Measurements from ENCODE around the gene TFPI.
"Not testable (repeated sequence)": the region's sequence is repeated elsewhere in the genome, so short reads cannot be mapped to it uniquely, and the experiment has no call there.

Gene TFPI

DNA sequence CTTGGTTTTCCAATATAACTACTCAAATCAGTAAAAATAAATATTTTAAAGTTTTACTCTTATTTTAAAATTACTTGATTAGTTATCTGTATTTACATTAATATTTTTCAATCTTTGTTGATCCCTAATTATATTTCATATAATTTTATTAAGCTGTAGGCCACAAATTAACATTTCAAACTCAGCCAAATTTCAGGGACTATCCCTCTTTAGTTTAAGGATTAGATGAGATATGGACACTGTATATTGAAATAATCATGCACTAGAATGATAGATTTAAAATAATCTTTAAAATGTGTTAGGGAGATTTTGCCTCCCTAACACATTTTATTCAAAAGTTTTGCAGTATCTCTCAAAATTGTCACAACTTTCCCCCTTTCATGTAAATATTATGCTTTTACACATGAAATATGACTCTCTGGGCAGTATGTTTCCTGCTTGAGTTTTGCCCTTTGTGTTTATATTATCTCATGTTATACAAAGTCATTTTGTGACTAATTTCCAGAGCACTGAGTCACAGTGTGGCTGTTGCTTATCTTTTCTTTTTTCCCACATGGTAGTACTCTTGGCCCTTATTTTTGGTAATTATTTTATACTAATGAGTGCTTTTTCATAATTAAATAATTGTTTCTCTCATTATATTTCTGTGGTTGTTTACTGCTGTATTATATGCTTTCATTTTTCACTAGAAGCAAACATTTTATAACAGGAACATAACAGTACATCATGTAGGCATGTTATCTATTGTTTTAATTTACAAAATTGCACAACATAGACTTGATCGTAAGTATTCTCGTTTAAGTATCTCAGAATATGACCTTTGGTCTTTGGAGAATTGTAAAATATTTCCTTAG is 1.2 kb downstream of the TFPI start:
- DNase-seq (ENCODE audit: low spot score), result no peak

DNA sequence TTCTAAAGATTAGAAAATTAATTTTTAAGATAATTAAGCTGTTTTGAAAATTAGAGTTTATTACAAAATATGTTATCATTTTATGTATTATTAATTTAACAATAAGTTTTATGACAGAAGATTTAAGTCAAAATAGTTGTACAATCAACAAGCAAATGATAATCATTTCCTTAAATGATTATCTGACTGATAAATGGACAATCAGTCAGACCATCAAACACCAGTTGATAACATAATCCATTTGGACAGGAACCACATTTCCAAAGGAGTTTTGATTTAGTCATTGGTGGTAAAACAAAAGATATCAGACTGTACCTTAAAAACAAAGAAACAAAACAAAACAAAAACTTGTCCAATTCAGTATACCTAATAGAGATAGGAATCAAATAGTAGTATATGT is 1.9 kb downstream of the TFPI start:
- DNase-seq (ENCODE audit: low spot score), result no peak

- DNase-seq (ENCODE audit: low spot score), result no peak
Observed at GRCh38 chr2:187550857-187551256, 3.4 kb downstream of the TFPI start.

DNA sequence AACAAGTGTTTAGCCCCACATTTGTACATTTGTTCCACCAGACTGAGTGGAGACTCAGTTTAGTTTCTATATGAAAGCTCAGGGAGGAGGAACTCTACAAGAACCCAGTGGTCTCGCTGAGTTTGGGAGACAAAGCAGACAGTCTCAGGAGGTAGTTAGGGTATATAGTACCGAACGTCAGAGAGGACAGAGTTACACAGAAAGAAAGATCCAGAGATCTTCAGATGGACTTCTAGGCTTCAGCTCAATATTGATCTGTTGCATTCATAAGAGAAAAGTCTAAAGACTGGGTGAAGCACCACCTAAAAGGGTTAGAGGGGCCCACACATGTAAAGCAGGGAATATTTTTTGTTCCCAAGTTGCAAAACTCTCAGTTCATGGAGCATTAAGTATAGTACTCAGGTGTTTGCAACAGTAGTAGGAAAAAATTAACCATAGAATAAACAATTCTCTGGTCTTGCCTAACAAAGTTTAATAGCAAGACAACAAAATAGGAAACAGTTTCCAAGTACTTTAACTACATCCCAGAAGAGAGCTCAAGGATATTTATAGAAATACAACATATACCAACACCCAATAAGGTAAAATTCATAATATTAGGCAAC is 4.2 kb downstream of the TFPI start:
- DNase-seq (ENCODE audit: low spot score), result no peak

DNA sequence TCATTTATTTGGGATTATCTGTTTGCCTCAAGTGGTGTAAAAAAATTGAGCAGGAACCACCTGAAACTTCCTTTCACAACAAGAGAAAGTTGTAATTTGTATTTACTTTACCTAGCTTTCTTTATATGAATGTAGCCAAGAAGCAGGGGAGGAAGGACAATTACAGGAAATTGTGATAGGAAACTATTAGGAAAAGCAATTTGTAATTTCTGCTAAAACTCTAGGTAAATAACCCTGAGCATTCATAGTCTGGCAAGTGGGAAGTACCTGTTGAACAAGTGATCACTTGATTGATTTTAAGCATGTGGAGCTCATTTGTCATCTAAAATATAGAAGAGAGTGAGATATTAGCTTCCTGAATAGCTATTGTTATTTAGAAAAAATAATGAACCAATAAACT is 5.0 kb downstream of the TFPI start:
- DNase-seq (ENCODE audit: low spot score), result no peak

DNA sequence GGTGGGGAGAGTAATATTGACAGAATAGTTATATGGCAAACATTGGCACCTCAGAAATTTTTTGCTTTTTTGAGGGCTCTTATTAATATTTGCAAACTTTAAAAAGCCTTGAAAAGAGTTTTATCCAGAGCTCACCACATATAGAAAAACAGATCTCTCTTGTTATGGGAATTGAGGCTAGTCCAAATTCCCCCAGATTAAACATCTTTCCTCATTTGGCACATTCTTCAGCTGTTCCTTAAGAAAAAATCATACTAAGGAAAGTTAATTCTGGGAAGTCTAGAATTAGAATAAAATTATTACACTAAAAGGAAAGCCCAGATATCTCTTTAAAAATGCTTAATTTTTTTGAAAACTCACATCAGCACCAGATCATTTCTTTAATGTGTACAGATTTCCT is 5.6 kb downstream of the TFPI start:
- no peak for DNase-seq (ENCODE audit: low spot score)

DNA sequence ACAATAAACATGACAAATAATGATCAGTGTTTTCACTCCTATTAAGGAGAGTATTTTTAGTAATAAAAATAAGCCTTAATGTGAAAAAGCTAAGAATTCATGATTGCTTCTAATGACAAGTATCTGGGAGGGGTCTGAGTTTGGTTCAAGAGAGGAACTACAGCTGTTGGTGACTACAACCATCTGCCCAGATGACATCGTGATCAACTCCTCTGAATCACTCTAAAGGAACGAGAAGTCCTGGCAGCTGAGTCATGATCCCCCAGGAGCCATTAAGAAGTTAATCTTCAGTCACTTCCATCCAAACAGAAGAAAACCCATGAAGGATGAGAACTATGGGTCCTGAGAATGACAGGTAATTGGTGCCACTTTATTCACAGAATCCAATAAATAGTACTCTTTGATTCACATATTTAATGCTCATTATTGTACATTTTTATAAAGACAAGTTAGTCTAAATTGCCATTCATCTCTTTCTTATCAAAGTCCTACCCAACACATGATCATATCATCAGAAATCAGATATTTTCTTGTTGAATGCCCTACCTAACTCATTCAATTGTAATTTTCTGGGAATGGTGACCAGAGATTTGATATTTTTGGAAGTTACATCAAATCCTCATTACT is 6.8 kb downstream of the TFPI start:
- no peak for DNase-seq (ENCODE audit: low spot score)

DNA sequence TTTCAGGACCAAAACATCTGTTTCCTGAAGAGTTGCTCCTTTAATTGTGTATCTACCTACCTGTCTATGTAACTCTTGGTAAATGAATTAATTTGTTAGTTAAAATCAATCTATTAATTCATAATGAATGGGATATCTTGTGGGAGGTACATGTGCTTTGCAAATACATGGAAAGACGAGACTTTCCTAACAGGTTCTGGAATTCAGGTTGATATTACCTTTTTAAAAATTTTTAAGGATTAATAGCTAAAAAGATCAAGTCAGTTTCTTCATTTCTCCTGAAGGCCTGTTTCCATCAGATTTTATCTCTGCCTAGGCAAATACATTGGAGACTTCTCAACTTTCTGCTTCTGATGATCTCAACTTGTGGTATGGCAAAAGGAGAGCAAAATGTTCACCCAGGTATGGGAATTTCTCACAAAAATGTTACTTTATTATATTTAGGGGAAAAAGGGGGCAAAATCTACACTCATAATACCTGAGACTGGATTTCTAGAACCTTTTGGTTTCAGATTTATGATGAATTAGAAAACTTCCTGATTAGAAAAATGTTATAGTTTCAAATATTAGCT is 7.4 kb downstream of the TFPI start:
- no peak for DNase-seq (ENCODE audit: low spot score)

GRCh38 chr2:187545238-187545751 is 8.9 kb downstream of the TFPI start:
- DNase-seq (ENCODE audit: low spot score), result no peak

- DNase-seq (ENCODE audit: low spot score), result no peak
Observed at GRCh38 chr2:187544371-187545080, 9.7 kb downstream of the TFPI start.

- no peak for DNase-seq (ENCODE audit: low spot score)
Observed at GRCh38 chr2:187543488-187543887, 10.7 kb downstream of the TFPI start.

- DNase-seq (ENCODE audit: low spot score), result no peak
Observed at GRCh38 chr2:187542123-187542522, 12.1 kb downstream of the TFPI start.

- no peak for DNase-seq (ENCODE audit: low spot score)
Observed at GRCh38 chr2:187541086-187542085, 12.8 kb downstream of the TFPI start.

DNA sequence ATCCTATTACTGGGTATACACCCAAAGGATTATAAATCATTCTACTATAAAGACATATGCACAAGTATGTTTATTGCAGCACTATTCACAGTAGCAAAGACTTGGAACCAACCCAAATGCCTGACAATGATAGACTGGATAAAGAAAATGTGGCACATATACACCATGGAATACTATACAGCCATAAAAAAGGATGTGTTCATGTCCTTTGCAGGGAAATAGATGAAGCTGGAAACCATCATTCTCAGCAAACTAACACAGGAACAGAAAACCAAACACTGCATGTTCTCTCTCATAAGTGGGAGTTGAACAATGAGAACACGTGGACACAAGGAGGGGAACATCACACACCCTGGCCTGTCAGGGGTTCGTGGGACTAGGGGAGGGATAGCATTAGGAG is 16.0 kb downstream of the TFPI start:
- not testable (repeated sequence) for DNase-seq (ENCODE audit: low spot score)

DNA sequence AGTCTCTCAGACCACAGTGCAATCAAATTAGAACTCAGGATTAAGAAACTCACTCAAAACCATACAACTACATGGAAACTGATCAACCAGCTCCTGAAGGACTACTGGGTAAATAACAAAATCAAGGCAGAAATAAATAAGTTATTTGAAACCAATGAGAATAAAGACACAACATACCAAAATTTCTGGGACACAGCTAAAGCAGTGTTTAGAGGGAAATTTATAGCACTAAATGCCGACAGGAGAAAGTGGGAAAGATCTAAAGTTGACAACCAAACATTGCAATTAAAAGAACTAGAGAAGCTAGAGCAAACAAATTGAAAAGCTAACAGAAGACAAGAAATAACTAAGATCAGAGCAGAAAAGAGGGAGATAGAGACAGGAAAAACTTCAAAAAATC is 18.9 kb downstream of the TFPI start:
- not testable (repeated sequence) for DNase-seq (ENCODE audit: low spot score)

- no peak for DNase-seq (ENCODE audit: low spot score)
Observed at GRCh38 chr2:187532333-187533120, 21.7 kb downstream of the TFPI start.

- no peak for DNase-seq (ENCODE audit: low spot score)
Observed at GRCh38 chr2:187529977-187530721, 24.1 kb downstream of the TFPI start.

DNA sequence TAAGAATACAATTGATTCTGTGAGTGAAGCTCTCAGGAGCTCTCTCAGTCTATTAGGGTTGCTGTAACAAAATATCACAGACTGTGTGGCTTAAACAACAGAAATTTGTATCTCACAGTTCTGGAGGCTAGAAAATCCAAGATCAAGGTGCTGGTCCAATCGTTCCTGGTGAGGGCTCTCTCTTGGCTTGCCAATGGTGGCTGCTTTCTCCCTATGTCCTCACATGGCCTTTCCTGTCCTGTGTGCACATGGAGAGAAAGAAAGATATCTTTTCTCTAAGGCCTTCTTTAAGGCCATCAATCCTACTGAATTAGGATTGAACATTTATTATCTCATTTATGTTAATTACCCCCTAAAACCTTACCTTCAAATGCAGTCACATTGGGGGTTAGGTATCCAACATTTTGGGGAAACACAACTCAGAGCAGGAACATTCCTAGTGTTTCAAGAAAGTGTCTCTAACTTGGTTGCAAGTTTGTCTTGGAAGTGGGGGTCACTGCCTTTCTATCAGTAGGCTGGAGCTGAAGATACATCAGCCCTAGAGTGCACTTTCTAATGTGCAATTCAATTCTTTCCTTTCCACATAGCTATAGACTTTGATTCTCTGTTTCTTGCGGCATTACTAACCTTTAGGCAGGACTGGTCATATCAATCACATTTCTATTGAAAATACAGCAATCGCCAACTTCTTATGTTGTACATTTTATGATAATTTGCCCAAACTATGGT is 24.8 kb downstream of the TFPI start:
- no peak for DNase-seq (ENCODE audit: low spot score)

- DNase-seq (ENCODE audit: low spot score), result no peak
Observed at GRCh38 chr2:187528042-187528441, 26.2 kb downstream of the TFPI start.
